SK-N-SH (cell line): ENCODE data around the gene GAB1. TPM values are rescaled to one million over a fixed set of nuclear protein-coding genes. Genes with fewer than 3 reads are reported as not detected.

Source experiments
- CTCF ChIA-PET: fragments of 300-600, 350-600 bp; formaldehyde crosslinking; extraction: SDS; loops from one replicate; lab custom pipeline; 2021; lab: Yijun Ruan, JAX
- POLR2A ChIA-PET: fragments of 350-600 bp; sonication (Branson Sonifier 250); formaldehyde crosslinking; extraction: SDS; loops from one replicate; lab custom pipeline; 2020; ENCODE audit warnings: antibody characterized with exemption, inconsistent platforms; lab: Yijun Ruan, JAX
- DNase-seq: peaks from one replicate; pipeline ENCODE4 v3.0.0; 2012
- H2AFZ ChIP-seq: fragments of 200-600 bp; sonication (generic); 2 replicates; pipeline ENCODE4 v1.8.1; 2016; ENCODE audit warnings: antibody characterized with exemption, mild to moderate bottlenecking, low read depth
- H3F3A ChIP-seq: fragments of 200-600 bp; sonication (generic); replicated peaks from 2 replicates; pipeline ENCODE3; 2016; ENCODE audit warnings: antibody characterized with exemption, mild to moderate bottlenecking; ENCODE audit not compliant: insufficient read depth
- H3K27ac ChIP-seq, 2 experiments: fragments of 200-500 bp in 1 of 2; fragments of 200-600 bp in 1 of 2; sonication (Bioruptor generic) in 1 of 2; sonication (generic), shearing (Covaris generic) in 1 of 2; 2 replicates each; pipeline versions ENCODE4 v1.5.1 to v1.6.1; 2014 to 2016; ENCODE audit warnings: low read depth in 2 of 2, inconsistent platforms in 1 of 2, low read length in 1 of 2, mild to moderate bottlenecking in 1 of 2, mixed read lengths in 1 of 2
- H3K27me3 ChIP-seq: fragments of 200-600 bp; sonication (generic), shearing (Covaris generic); 2 replicates; pipeline ENCODE4 v1.6.1; 2016; ENCODE audit warnings: mixed run types; ENCODE audit not compliant: insufficient read depth
- H3K36me3 ChIP-seq, 2 experiments: fragments of 200-500 bp in 1 of 2; fragments of 200-600 bp in 1 of 2; sonication (Bioruptor generic) in 1 of 2; sonication (generic) in 1 of 2; replicated peaks in 1 of 2; 2 replicates each; pipeline versions ENCODE3 to v1.5.1; 2014 to 2016; ENCODE audit warnings: low read length in 1 of 2, mild to moderate bottlenecking in 1 of 2; ENCODE audit not compliant: insufficient read depth in 2 of 2, control insufficient read depth in 1 of 2
- H3K4me1 ChIP-seq, 2 experiments: fragments of 200-500 bp in 1 of 2; fragments of 200-600 bp in 1 of 2; sonication (Bioruptor generic) in 1 of 2; sonication (generic), shearing (Covaris generic) in 1 of 2; 2 replicates each; pipeline versions ENCODE4 v1.5.1 to v1.6.1; 2014 to 2016; ENCODE audit warnings: low read depth in 1 of 2, low read length in 1 of 2, mixed run types in 1 of 2; ENCODE audit not compliant: insufficient read depth in 2 of 2, control insufficient read depth in 1 of 2
- H3K4me2 ChIP-seq: fragments of 200-600 bp; sonication (generic), shearing (Covaris generic); 2 replicates; pipeline ENCODE4 v1.6.1; 2017; ENCODE audit warnings: mixed run types
- H3K4me3 ChIP-seq, 2 experiments: fragments of 200-500 bp in 1 of 2; fragments of 200-600 bp in 1 of 2; sonication (Bioruptor generic) in 1 of 2; sonication (generic), shearing (Covaris generic) in 1 of 2; 2 replicates each; pipeline versions ENCODE4 v1.5.1 to v1.8.1; 2014 to 2016; ENCODE audit warnings: low read depth in 2 of 2, inconsistent platforms in 1 of 2, low read length in 1 of 2, mild to moderate bottlenecking in 1 of 2, mixed read lengths in 1 of 2, moderate library complexity in 1 of 2
- H3K79me2 ChIP-seq: fragments of 200-600 bp; sonication (generic); 2 replicates; pipeline ENCODE4 v1.8.1; 2017; ENCODE audit warnings: mild to moderate bottlenecking; ENCODE audit not compliant: insufficient read depth
- H3K9ac ChIP-seq: fragments of 200-600 bp; sonication (generic); 2 replicates; pipeline ENCODE4 v1.6.1; 2017; ENCODE audit warnings: mixed run types
- H3K9me2 ChIP-seq: fragments of 200-600 bp; sonication (generic); 2 replicates; pipeline ENCODE4 v1.6.1; 2017; ENCODE audit warnings: mixed run types
- H3K9me3 ChIP-seq: fragments of 200-600 bp; sonication (generic); 2 replicates; pipeline ENCODE4 v1.6.1; 2017; ENCODE audit warnings: mixed run types, mild to moderate bottlenecking, moderate library complexity
- H4K20me1 ChIP-seq: fragments of 200-600 bp; sonication (generic); 2 replicates; pipeline ENCODE4 v1.6.1; 2017; ENCODE audit warnings: mild to moderate bottlenecking, mixed run types; ENCODE audit not compliant: insufficient read depth
- CHD2 ChIP-seq: fragments of 150-350 bp; IDR thresholded peaks from 2 replicates; pipeline ENCODE4 v1.6.1; 2018; ENCODE audit warnings: low read length; ENCODE audit not compliant: partially characterized antibody
- FOXJ3 ChIP-seq: sonication (generic); formaldehyde crosslinking; IDR thresholded peaks from 2 replicates; pipeline ENCODE4 v1.5.1; 2020; ENCODE audit warnings: mild to moderate bottlenecking, missing genetic modification reagents
- FOXM1 ChIP-seq: IDR thresholded peaks from 2 replicates; pipeline ENCODE4 v1.4.0; 2012; ENCODE audit warnings: low read depth, mild to moderate bottlenecking
- MEF2A ChIP-seq: IDR thresholded peaks from 2 replicates; pipeline ENCODE4 v1.4.0; 2012; ENCODE audit warnings: low read depth, borderline replicate concordance
- MXI1 ChIP-seq: IDR thresholded peaks from 2 replicates; pipeline ENCODE4 v1.6.1; 2012; ENCODE audit warnings: mild to moderate bottlenecking, low read depth, low read length, improper control_type of control experiment
- POLR2AphosphoS5 ChIP-seq: IDR thresholded peaks from 2 replicates; pipeline ENCODE4 v1.6.1; 2012; ENCODE audit warnings: low read depth, low read length
- TCF12 ChIP-seq: IDR thresholded peaks from 2 replicates; pipeline ENCODE4 v1.4.0; 2012
- WGBS: methylation state at CpG from one replicate; pipeline ENCODE4 v1.1.6; 2017; ENCODE audit warnings: low lambda C conversion rate; 5-methylcytosine and 5-hydroxymethylcytosine counted together
- polyA plus RNA-seq, 3 experiments: library from polyadenylated mRNA; depleted of rRNA; stranded (reverse); fragments of >200 nt; gene quantifications; 2 replicates each; pipeline ENCODE4 v1.2.3, GENCODE V29; 2012
- TF ChIP-seq, protein P1 (sequence below): fragments of 200-600 bp; sonication (generic); IDR thresholded peaks from 2 replicates; pipeline ENCODE4 v1.6.1; 2017; ENCODE audit warnings: antibody characterized with exemption, mild to moderate bottlenecking, moderate library complexity
- TF ChIP-seq, protein P2 (sequence below): IDR thresholded peaks from 2 replicates; pipeline ENCODE4 v1.6.1; 2012; ENCODE audit warnings: mild to moderate bottlenecking, low read depth, low read length, moderate library complexity
- TF ChIP-seq, protein P3 (sequence below): fragments of 150-350 bp; IDR thresholded peaks from 2 replicates; pipeline ENCODE4 v1.6.1; 2016; ENCODE audit warnings: mild to moderate bottlenecking, low read depth, low read length

GAB1 gene
- polyA plus RNA-seq, 1 of the 3 experiments (the other 2 are of a cell fraction), result 3.7 TPM

DNA sequence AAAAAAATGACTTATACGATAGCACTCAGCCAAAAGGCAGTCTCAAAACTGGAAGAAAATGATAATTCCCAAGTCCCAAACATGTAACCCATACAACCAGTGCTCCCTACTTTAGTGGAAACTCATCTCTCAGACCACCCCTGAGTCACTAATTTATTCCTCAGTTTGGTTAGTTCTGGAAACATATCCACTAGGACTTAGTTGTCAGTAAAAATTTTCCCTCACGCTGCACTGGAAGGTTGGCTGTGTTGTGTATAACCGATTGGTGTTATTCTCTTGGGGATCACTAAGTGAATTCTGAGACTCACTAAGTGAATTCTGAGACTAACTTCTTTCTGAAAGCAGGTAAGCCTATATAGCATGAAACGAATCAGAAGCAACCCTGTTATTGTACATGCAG lies 48.5 kb upstream of the GAB1 start:
- Histone ChIP-seq H4K20me1 (no peaks in the 10 kb centered on the region), H3K27ac (peak overlapping the region; percentile 13 to 84; a peak in 2 of 4 replicates), H3K9me3 (no peaks in the 10 kb centered on the region), H3F3A (peaks cover 17% of the 10 kb centered on the region), H3K4me1 (peaks cover 5 to 21% of the 10 kb centered on the region in 2 experiments), H3K27me3 (no peaks in the 10 kb centered on the region), H3K79me2 (no peaks in the 10 kb centered on the region), H3K9ac (no peak overlapping the region), H3K4me3 (no peak overlapping the region), H3K9me2 (no peaks in the 10 kb centered on the region), H3K36me3 (no peaks in the 10 kb centered on the region), H2AFZ (0 out of 2 replicates have a peak overlapping the region, but pooled peaks have one; percentile 1), H3K4me2 (no peak overlapping the region)
- CTCF ChIA-PET, result no interaction called here
- POLR2A ChIA-PET, result no interaction called here
- no peak for TF ChIP-seq CHD2
- no peak for TF ChIP-seq TCF12
- TF ChIP-seq, protein P1, sequence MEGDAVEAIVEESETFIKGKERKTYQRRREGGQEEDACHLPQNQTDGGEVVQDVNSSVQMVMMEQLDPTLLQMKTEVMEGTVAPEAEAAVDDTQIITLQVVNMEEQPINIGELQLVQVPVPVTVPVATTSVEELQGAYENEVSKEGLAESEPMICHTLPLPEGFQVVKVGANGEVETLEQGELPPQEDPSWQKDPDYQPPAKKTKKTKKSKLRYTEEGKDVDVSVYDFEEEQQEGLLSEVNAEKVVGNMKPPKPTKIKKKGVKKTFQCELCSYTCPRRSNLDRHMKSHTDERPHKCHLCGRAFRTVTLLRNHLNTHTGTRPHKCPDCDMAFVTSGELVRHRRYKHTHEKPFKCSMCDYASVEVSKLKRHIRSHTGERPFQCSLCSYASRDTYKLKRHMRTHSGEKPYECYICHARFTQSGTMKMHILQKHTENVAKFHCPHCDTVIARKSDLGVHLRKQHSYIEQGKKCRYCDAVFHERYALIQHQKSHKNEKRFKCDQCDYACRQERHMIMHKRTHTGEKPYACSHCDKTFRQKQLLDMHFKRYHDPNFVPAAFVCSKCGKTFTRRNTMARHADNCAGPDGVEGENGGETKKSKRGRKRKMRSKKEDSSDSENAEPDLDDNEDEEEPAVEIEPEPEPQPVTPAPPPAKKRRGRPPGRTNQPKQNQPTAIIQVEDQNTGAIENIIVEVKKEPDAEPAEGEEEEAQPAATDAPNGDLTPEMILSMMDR, result no peak
- no peak for TF ChIP-seq POLR2AphosphoS5
- TF ChIP-seq MEF2A, result no peak
- TF ChIP-seq MXI1, result no peak
- no peak for TF ChIP-seq FOXM1
- no peak for DNase-seq
- WGBS, result 82% methylated on average over 4 of the region's 4 CpGs

DNA sequence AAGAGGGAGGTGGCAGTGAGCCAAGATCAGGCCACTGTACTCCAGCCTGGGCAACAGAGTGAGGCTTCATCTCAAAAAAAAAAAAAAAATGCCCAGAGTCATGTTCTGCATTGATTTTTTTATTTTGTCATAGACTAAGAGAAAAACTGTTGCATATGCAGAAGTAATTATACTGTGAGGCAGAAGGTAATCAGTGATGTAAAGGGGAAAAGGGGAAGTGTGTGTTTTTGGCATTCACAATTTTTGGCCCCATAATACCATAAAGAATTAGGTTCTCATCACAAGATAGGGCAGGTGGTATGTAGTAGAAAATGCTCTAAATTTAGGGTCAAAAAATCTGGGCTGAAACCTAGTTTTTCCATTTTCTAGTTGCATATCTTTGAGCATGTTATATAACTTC lies 47.3 kb upstream of the GAB1 start:
- no peak overlapping the region for H3K9ac ChIP-seq
- H3K27ac ChIP-seq, result no peak overlapping the region
- TF ChIP-seq, protein P2, sequence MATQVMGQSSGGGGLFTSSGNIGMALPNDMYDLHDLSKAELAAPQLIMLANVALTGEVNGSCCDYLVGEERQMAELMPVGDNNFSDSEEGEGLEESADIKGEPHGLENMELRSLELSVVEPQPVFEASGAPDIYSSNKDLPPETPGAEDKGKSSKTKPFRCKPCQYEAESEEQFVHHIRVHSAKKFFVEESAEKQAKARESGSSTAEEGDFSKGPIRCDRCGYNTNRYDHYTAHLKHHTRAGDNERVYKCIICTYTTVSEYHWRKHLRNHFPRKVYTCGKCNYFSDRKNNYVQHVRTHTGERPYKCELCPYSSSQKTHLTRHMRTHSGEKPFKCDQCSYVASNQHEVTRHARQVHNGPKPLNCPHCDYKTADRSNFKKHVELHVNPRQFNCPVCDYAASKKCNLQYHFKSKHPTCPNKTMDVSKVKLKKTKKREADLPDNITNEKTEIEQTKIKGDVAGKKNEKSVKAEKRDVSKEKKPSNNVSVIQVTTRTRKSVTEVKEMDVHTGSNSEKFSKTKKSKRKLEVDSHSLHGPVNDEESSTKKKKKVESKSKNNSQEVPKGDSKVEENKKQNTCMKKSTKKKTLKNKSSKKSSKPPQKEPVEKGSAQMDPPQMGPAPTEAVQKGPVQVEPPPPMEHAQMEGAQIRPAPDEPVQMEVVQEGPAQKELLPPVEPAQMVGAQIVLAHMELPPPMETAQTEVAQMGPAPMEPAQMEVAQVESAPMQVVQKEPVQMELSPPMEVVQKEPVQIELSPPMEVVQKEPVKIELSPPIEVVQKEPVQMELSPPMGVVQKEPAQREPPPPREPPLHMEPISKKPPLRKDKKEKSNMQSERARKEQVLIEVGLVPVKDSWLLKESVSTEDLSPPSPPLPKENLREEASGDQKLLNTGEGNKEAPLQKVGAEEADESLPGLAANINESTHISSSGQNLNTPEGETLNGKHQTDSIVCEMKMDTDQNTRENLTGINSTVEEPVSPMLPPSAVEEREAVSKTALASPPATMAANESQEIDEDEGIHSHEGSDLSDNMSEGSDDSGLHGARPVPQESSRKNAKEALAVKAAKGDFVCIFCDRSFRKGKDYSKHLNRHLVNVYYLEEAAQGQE, result no peak
- no peak for TF ChIP-seq FOXJ3
- TF ChIP-seq, protein P3, sequence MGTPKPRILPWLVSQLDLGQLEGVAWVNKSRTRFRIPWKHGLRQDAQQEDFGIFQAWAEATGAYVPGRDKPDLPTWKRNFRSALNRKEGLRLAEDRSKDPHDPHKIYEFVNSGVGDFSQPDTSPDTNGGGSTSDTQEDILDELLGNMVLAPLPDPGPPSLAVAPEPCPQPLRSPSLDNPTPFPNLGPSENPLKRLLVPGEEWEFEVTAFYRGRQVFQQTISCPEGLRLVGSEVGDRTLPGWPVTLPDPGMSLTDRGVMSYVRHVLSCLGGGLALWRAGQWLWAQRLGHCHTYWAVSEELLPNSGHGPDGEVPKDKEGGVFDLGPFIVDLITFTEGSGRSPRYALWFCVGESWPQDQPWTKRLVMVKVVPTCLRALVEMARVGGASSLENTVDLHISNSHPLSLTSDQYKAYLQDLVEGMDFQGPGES, result no peak
- H3F3A ChIP-seq, result peaks cover 17% of the 10 kb centered on the region
- H3K4me3 ChIP-seq, result no peak overlapping the region
- CTCF ChIA-PET, result no interaction called here
- H3K4me2 ChIP-seq, result no peak overlapping the region
- H3K79me2 ChIP-seq, result no peaks in the 10 kb centered on the region
- POLR2A ChIA-PET, result no interaction called here
- H2AFZ ChIP-seq, result no peak overlapping the region
- H3K9me2 ChIP-seq, result no peaks in the 10 kb centered on the region
- no peaks in the 10 kb centered on the region for H3K36me3 ChIP-seq
- H3K4me1 ChIP-seq, result peaks cover 6 to 21% of the 10 kb centered on the region in 2 experiments
- no peaks in the 10 kb centered on the region for H3K27me3 ChIP-seq
- no peak for DNase-seq
- no peaks in the 10 kb centered on the region for H4K20me1 ChIP-seq
- H3K9me3 ChIP-seq, result no peaks in the 10 kb centered on the region
